GM12801 (cell line): ENCODE data around the gene BRIP1.

ENCODE experiments used
- TF ChIP-seq, protein P1 (sequence below): IDR thresholded peaks from one replicate; pipeline ENCODE4 v1.5.1; 2011; ENCODE audit warnings: control low read depth; ENCODE audit not compliant: insufficient read length; ENCODE audit errors: extremely low read depth

BRIP1 gene

DNA sequence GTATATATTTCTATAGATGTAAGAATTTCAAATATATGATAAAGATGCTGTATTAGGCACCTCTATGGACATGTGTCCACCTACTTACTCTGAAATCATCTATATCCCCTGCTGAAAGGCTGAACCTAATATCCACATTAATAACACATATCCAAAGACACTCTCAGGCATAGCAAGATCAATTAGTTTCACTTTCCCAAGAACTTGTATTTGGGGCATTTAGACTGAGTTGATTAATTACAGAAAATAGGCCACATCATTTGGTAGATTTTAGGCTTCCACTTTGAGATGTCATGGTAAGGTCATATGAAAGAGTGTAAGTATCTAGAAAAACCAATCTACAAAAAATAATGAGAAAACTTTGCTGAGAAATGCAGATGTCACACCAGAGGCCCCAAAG is 45.1 kb downstream of the BRIP1 start:
- TF ChIP-seq, protein P1, sequence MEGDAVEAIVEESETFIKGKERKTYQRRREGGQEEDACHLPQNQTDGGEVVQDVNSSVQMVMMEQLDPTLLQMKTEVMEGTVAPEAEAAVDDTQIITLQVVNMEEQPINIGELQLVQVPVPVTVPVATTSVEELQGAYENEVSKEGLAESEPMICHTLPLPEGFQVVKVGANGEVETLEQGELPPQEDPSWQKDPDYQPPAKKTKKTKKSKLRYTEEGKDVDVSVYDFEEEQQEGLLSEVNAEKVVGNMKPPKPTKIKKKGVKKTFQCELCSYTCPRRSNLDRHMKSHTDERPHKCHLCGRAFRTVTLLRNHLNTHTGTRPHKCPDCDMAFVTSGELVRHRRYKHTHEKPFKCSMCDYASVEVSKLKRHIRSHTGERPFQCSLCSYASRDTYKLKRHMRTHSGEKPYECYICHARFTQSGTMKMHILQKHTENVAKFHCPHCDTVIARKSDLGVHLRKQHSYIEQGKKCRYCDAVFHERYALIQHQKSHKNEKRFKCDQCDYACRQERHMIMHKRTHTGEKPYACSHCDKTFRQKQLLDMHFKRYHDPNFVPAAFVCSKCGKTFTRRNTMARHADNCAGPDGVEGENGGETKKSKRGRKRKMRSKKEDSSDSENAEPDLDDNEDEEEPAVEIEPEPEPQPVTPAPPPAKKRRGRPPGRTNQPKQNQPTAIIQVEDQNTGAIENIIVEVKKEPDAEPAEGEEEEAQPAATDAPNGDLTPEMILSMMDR = no peak

DNA sequence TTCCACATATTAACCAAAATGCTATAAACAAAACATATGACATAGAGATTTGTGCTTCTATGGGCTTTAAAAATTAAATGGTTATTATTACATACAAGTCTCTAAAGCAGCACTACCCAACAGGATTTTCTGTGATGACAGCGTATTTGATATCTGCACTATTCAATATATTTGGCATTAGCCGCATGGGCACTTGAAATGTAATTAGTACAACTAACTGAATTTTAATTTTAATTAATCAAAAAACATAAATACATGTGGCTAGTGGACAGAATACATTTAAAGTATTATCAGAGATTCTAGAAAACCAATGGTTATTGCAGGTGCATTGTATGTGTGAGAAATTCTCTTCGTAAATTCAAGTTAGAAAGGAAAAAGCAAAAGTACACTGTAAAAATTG is 45.9 kb downstream of the BRIP1 start:
- TF ChIP-seq, protein P1 = no peak

DNA sequence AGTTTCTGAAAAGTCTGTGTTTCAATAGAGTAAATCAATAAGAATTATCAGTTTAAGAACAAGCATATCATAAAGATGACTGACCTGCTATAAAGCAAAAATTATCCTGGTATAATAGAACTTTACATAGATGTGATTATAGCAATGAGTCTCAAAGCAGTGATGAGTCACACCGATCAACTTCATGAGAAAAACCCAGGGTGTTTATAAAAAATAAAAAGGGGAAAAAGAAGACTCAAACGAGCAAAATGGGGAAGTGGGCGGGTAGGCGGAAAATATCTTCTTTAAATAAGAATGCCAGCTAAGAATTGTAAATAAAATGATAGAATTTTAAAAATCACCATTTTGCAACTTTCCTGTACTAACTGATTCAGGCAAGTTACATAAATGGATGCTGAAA is 46.8 kb downstream of the BRIP1 start:
- TF ChIP-seq, protein P1 = no peak

DNA sequence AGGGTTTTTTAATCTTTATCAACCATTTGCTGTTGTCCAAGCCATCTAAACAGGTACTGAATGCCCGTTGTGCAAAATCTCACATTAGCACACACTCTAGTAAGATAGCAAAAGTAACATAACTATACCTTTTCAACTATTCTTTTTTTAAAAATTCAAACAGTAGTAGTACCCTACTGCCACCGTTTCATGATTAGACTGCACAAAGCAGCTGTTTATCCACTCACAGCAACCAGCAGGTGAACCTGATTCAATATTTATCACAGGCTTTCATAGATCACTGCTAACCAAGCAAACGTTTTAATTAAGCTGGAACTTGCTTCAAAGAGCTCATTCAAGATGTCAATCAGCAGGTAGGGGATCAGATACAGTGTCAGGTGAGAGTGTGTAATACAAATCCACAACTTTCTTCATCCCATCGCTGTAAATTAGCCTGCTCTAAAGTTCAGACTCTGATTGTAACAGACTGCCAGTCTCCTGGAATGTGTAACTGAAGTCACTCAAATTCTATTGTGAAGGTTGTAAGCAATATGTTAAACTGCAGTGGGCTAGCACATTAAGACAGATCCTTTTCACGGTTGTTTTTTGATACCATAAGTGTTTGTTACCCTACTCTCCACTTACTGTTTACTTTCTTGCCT is 47.3 kb downstream of the BRIP1 start:
- TF ChIP-seq, protein P1 = no peak

DNA sequence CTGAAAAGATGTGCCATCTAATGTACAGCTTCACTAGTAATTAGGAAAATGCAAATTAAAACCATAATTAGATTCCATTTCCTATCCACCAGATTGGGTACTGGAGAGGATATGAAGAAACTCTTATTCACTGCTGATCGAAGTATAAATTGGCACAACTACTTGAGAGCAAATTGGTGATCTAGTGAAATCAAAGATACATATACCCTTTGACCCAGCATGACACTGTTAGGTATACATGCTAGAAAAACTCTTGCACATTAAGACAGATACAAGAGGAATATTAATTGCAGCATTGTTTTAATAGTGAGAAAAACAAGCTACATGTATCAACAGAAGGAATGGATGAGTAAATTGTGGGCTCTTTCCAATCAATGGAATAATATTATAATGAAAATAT is 48.8 kb downstream of the BRIP1 start:
- TF ChIP-seq, protein P1 = no peak

DNA sequence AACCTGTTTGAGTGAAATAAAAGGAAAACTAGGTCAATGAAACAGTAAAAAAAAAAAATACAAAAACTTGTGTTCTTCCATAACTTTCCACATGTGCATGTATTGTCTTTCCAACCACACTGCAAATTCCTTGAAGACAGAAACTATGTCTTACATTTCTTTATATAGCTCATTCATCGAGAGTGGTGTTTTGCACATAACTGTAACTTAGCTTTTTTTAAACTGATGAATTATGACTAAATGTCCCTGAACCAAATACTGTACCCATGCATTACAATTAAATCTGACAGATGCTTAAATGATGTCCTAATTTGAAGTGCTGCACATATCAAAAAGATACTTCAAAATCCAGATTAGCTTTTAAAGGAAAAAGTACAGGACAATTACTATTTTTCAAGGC is 50.1 kb downstream of the BRIP1 start:
- TF ChIP-seq, protein P1 = no peak

DNA sequence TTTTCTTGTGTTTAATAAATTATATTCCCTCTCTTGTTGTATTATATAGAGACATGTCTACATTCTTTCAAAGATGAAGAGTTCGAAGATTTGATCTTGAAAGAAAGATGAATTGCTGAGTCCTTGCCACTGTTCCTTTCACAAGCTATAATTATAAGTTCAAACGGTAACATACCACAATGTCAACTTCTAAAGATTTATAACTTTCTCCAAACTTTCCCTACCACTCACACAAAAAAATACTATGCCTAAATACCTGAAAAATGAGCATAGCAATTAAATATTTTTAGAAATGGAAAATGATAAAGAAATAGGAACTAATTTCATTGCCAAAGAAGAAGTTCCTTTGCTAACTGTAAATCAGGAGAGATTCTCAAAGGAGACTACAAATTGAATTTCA is 50.6 kb downstream of the BRIP1 start:
- TF ChIP-seq, protein P1 = no peak
